Hepatocyte (in vitro differentiated cells): ENCODE results near the gene ZNF503.
"Not testable (repeated sequence)": the region's sequence is repeated elsewhere in the genome, so short reads cannot be mapped to it uniquely, and the experiment has no call there.

Experiments
- CTCF ChIP-seq: fragments of 200-600 bp; sonication (generic); IDR thresholded peaks from 2 replicates; pipeline ENCODE4 v1.5.1; 2016; ENCODE audit warnings: antibody characterized with exemption, mild to moderate bottlenecking; ENCODE audit not compliant: poor library complexity
- EZH2 ChIP-seq: fragments of 200-600 bp; sonication (generic); IDR thresholded peaks from 2 replicates; pipeline ENCODE4 v1.6.1; 2016; ENCODE audit warnings: antibody characterized with exemption, mild to moderate bottlenecking, borderline replicate concordance

- TF ChIP-seq CTCF, EZH2: not testable (repeated sequence)
Measured at GRCh38 chr10:75369838-75370237, 31.7 kb downstream of the ZNF503 start.
